D341Med (cell line): Measurements from ENCODE around the gene MAIP1.
A peak's percentile ranks its signal among the peaks of the same experiment; 100 is the strongest.
"Not testable (repeated sequence)": the region's sequence is repeated elsewhere in the genome, so short reads cannot be mapped to it uniquely, and the experiment has no call there.

ENCODE experiments used
- DNase-seq: peaks from one replicate; pipeline ENCODE4 v3.0.0; 2012; ENCODE audit warnings: low spot score

The MAIP1 gene, protein sequence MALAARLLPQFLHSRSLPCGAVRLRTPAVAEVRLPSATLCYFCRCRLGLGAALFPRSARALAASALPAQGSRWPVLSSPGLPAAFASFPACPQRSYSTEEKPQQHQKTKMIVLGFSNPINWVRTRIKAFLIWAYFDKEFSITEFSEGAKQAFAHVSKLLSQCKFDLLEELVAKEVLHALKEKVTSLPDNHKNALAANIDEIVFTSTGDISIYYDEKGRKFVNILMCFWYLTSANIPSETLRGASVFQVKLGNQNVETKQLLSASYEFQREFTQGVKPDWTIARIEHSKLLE

DNA sequence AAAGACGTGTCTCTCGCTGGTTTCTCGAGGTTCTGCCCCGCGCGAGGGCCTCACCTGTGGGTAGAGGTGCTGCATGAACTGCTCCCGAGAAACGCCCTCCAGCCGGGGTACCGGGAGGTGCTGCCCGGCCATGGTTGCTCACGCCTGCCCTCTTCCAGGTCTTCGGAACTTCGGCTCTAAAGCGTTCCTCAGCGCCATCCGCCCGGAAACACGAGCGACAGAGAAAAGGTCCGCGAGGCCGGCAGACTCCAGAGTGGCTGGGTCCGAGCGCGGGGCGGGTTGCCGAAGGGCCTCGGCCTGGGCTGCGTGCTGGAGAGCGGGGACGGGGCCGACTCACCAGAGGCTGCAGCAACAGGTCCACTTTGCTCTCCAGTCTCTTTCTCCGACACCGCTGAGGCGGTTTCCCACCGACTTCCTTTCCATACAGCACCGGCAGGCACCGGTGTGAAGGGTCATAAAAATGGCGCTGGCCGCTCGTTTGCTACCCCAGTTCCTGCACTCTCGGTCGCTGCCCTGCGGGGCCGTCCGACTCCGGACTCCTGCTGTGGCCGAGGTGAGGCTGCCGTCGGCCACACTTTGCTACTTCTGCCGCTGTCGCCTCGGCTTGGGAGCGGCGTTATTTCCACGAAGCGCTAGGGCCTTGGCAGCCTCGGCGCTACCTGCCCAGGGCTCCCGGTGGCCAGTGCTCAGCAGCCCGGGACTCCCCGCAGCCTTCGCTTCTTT, at the start of gene MAIP1, which contains the start of gene TYW5:
TSS of gene MAIP1 (plus strand) at position 244 of the 723 bp plus-strand sequence. CDS start at position 461, 217 bp downstream.
TSS of gene TYW5 (minus strand) at position 153 of the 723 bp plus-strand sequence. CDS start at position 132, 21 bp downstream.
- DNase-seq, result peak; percentile 86

DNA sequence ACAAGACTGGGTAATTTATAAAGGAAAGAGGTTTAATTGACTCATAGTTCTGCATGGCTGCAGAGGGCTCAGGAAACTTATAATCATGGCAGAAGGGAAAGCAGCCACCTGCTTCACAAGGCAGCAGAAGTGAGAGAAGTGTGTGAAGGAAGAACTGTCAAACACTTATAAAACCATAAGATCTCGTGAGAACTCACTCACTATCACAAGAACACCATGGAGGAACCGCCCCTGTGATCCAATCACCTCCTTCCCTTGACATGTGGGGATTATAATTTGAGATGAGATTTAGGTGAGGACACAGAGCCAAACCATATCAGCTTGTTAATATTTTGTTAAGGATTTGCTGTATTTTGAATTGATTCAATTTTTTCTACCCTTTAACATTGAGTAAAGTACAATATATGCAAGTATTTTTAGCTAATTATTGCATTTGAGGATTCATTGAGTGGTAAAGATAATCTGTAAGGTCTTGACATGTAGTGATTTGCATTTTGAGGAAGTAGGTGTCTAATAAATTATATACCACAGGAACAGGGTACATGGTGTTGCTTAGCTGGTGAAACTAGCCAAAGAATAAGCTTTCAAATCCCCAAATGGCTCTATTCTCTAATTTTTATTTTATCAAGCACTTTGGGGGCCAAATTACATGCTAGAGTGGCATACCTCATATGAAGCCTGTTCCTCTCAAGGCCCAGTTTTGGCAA, 48.2 kb upstream of the MAIP1 start:
- DNase-seq, result no peak

DNA sequence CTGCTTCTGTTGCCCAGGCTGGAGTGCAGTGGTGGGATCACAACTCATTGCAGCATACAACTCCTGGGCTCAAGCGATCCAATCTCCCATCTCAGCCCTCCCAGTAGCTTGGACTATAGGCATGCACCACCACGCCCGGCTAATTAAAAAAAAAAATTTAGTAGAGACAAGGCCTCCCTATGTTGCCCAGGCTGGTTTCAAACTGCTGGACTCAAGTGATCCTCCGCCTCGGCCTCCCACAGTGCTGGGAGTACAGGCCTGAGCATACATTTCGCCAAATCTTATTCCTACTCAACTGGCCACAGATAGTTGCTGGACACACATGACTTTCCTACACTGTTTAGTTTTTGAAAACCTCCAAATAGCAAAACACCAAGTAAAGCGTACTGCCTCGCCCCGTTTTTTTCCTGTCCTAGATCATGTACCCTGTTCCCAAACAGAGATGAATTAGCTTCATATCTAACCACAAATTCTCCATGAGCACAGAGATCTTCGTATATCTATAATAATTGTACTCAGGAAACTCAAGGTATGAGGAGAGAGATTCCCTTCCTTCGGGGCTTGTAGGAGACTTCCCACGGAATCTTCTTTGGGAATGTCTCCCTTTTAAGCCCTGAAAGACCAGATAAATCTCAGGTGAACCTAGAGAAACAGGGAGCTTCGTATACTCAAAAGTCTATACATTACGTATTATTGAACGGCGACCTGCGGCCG, 44.9 kb upstream of the MAIP1 start:
- no peak for DNase-seq

DNA sequence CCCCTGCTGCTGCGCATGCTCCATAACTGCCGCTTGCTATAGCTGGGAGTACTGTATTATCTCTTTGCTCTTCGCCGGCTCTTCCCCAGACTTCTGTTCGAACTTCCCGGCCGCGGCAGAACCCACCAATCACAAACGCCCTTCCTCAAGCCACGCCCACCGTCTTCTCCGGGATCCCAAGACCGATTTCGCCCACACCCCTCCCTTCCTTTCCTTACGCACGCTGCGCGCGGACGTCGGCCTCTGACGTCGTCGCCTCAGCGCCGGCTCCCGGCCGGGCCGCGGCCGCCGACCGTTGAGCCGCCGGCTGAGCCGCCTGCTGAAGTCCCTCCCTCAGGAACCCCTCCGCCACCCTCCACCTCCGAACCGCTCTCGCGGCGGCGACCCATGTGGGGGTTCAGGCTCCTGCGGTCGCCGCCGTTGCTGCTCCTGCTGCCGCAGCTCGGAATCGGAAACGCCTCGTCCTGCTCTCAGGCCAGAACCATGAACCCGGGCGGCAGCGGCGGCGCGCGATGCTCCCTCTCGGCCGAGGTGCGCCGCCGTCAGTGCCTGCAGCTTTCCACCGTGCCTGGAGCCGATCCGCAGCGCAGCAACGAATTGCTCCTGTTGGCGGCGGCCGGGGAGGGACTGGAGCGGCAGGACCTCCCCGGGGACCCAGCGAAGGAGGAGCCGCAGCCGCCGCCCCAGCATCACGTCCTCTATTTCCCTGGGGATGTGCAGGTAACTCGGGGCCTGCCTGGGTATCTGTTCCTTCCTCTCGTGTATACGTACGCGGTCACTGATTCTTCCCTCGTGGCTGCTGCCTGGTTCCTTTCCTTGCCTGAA, 44.1 kb upstream of the MAIP1 start, which contains the start of gene C2orf69:
TSS of gene C2orf69 (plus strand) at position 242 of the 825 bp plus-strand sequence. CDS start at position 388, 146 bp downstream.
- peak; percentile 91 for DNase-seq

DNA sequence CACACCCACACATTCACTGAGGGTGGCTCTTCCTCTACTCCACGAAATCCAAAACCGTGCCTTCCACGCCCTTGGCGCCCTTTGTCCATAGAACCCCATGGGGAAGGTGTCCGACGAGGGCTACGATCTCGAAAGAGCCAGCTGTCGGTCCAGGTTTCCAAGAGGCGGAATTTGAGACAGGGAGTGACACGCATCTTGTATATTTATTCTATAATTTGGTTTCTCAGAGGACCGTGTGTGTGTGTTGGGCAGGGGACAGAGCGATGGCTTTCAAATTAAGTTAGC, 43.6 kb upstream of the MAIP1 start:
- DNase-seq, result no peak

DNA sequence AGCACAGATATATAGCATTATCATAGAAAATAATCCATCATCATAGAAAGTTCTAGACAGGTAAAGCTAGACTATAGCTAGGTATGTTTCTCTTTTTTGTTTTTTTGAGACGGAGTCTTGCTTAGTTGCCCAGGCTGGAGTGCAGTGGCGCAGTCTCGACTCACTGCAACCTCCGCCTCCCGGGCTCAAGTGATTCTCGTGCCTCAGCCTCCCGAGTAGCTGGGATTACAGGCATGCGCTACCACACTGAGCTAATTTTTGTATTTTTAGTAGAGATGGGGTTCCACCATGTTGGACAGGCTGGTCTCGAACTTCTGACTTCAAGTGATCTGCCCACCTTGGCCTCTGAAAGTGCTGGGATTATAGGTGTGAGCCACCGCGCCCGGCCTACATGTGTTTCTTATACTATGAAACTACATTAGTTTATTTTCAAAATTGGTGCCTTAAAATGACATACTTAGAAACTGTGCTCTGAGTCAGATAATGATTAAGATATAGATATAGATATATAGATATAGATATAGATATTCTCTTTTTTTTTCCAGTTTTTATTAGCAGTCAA, 42.7 kb upstream of the MAIP1 start:
- DNase-seq, result not testable (repeated sequence)

DNA sequence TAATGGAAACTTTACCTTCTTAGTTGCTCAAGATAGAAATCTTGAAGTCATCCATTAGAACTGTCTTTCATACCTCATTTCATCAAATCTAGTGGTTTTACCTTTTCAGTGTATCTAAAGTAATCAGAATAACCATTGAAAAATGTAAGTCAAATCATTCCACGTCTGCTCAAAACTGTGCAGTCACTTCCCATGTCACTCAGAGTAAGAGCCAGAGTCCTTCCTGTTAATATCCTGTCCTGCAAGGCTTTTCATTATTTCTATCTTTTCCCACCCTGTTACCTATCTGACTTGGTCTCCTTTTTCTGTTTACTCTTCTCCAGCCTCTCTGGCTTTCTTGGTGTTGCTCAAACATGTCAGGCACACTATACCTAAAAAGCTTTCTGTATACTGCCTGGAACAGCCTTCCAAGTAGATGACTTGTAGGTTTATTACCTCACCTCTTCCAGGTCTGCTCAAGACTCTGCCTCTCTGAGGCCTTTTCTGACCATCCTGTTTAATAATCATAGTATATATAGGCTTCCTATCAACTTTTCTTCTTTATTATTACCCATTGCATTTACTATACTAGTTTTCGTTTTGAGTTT, 40.9 kb upstream of the MAIP1 start:
- DNase-seq, result no peak

DNA sequence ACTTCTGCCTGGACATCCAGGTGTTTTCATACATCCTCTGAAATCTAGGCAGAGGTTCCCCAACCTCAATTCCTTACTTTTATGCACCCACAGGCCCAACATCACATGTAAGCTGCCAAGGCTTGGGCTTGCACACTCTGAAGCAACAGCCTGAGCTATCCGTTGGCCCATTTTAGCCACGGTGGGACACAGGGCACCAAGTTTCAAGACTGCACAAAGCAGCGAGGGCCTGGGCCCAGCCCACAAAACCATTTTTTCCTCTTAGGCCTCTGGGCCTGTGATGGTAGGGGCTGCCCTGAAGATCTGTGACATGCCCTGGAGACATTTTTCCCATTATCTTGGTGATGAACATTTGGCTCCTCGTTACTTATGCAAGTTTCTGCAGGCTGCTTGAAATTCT, 38.4 kb upstream of the MAIP1 start:
- DNase-seq, result no peak

DNA sequence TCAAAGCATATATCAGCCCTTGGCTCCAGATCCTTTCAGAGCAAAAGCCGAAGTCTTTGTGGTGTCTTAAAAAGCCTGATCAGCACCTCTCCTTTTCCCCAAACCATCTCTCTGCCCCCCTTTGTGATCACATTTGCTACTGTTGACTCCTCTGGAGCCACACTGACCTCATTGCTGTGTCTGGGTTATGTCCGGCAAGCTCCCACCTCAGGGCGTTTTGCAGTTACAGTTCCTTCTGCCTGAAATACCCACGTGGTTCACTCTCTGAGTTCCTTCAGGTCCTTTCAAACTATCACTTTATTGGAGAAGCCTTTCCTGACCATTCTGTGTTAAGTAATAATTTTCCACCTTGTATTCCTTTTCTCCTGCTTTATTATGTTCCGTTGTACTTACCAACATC, 32.5 kb upstream of the MAIP1 start:
- no peak for DNase-seq

DNA sequence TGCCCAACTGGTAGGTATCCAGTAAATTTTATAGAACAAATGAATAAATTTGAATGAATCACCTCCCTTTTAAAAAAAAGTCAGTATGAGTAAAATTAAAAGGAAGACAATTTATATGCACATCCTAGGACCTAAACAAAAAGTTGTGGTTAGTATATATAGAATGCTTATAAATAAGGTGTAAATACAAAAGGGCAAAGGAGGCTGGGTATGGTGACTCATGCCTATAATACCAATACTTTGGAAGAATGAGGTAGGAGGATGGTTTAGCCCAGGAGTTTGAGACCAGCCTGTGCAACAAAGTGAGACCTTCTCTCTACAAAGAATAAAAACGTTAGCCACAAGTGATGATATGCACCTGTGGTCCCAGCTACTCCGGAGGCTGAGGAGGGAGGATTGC, 31.5 kb upstream of the MAIP1 start:
- DNase-seq, result no peak

DNA sequence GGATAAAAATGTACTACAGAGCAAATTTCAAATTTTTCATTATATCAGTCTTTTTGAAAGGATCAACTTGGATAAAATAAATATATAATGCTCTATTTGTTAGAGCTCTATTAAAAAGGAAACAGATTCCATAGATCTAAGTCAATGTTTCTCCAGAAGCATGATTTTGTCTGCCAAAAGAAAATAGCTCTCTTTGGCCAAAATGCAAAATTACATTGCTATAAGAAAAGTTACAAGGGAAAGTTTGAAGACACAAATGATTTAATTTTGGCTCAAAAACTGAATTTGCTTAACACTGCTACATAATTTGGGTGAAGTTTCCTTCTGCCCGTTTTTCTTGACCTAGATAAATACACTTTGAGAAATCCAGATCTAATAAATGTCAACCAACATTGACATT, 28.6 kb upstream of the MAIP1 start:
- DNase-seq, result no peak

DNA sequence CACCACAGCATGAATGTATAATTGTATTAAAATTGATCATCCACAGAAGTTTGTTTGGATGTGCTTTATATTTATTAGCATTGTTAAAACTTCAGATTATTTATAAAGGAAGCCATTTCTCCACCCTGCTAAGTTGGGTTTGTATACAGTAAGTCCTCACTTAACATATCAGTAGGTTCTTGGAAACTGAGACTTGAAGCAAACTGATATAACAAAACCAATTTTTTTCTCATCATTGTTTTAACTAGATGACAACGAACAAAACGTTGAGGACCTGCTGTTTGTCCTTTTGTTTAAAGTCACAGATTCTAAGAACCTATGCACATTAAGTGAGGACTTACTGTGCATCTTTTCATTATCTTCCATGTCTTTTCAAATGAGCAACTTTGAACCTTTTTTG, 27.2 kb upstream of the MAIP1 start:
- no peak for DNase-seq

DNA sequence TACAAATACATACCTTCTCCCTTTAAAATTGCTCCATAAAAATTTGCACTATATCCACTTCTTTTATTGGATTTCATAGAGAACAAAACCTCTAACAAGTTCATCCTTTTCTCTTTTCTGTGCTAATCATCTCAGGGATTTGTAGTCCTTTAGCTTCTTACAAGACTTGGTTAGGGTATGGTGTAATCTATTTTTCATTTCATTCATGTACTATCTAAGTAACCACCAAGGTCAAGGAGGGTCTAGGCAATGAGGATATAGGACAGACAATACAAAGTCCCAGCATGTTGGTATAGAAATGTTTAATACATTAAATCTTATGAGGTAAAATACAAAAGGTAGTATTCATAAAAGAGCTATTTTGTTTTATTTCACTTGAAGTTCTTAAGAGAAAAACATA, 26.8 kb upstream of the MAIP1 start:
- no peak for DNase-seq

DNA sequence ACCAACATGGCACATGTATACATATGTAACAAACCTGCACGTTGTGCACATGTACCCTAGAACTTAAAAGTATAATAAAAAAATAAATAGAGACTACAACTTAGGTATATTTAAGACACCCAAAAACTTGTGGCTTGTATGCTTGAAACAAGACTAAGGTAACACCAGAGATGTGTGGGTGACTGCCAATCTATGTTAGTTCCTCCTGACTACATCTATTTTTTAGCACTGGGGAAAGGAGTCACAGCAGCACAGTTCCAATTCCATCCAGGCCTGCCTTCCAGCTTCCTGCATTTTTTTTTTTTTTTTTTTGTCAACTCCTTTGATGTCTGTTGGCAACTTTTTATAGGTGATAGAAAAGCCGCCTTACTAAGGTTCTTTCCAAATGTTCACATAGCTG, 26.1 kb upstream of the MAIP1 start:
- DNase-seq, result no peak

DNA sequence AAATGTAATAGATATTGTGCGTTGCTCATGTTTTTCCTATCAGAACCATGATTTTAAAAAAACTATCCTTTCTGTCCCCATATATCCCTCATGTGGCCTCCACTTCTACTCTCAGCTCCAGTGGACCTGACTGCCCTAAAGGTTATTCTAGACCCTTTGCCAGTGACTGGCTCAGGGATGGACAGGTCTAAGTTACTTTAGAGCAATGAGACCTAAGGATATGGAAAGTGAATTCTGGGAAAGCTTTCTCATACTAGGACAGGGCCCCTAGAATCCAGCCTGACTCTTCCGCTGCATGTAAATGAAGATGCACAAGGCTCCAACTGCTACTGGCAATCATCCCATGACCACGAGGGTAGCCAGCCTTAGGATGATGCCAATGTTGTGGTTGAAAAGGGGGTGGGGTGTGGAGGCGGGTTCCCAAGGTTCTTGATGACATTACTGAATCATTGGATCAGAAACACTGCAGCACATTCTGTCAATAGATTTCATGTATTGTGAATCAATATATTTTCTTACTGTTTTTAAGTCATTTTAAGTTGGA, 23.0 kb upstream of the MAIP1 start:
- no peak for DNase-seq

DNA sequence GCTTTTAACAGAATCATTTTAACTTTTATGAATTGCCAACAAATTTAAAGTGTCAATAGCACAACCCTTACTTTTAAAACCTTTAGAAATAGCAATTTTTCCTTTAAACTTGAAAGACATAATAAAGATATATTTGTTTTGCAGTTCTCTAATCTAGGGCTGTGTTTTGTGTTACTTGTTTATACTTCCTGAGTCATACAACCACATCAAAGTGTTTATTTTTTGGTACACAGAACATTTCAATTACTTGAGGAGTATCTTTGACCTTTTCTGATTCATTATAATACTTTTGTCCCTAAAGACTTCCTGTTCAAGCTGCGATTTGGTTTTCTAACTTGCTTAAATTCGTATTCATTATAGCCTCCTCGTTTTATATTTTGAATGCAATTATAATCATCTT, 21.9 kb upstream of the MAIP1 start:
- no peak for DNase-seq

DNA sequence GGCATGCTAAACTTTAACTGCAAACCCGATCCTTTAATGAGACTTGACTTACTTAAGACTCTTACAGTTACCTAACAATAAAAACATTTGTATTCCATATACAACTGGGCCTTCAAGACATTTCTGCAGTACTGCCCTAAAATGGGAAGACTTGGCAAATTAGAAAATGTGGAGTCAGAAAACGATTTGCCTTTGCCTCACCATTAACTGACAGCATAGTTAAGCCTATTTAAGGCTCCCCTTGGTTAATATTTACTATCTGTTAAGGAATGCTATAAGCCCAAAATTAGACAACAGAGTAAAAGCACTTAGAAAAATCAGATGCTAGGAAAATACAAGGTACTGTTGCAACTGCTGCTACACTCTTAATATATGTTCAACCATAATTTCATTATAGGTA, 18.8 kb upstream of the MAIP1 start:
- DNase-seq, result no peak

DNA sequence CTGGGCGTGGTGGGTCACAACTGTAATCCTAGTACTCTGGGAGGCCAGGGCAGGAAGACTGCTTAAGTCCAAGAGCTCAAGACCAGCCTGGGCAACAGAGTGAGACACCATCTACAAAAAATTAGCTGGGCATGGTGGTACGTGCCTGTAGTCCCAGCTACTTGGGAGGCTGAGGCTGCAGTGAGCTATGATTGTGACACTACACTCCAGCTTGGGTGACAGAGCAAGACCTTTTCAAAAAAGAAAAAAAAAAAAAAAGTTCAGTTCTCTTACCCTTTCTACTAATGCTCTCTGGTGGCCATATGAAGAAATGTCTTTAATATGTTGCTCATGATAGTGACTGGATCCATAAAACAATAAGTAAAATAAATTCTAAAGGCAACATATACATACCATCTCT, 15.0 kb upstream of the MAIP1 start:
- no peak for DNase-seq

DNA sequence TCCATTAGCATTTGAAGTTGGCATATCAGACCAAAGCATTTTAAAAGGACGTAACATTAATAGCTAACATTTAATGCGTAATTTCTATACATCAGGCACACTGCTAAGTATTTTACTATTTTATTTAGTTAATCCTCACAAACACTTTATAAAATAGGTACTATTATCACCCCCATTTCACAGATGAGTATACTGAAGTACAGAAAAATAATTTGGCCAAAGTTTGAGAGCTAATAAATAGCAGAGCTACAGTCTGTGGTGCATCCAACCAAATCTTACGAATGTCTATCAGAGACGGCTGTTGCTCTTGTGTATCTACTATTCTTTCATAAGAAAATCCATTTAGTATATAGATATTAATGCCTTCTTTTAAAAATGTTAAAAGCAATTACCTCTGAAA, 12.0 kb upstream of the MAIP1 start:
- DNase-seq, result no peak

DNA sequence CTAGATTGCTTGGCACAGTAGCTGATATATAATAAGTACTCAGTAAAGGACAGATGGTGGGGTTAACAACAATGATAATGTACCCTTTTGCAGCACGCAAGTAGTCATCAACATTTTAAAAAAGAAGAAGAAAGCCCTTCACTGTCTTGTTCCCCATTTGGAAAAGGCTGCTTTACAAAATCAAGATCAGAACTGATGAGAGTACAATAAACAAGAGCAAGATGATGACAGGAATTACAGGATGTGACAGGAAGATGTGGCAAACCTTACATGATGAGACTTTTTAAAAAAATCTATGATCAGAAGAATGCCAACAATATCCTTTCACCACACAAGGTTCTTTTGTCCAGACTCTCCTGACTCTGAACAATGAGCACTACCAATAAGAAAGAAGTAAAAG, 9.2 kb upstream of the MAIP1 start:
- DNase-seq, result no peak

DNA sequence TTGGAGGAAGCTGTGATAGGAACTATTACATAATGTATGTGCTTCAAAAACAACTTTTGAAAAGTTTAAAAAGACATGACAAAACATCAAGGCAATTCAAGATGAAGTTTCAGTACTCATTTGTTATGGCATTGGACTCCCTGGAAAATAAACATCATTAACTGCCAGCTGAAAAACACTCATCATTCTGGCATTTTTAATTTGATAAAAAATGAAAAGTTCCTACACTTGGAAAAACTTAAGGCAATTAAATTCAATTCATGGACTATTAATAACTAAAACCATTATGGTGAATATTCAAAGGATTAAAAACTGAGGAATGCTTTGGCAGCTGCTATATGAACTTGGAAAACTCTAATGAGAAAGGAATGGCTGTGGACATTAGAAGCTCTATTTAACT, 8.5 kb upstream of the MAIP1 start:
- DNase-seq, result no peak
